SK-N-SH treated with all-trans-retinoic acid at 6 μM for 48 hours (cell line): ENCODE data around the gene PARVB.

Experiments used
- ISL1 ChIP-seq: fragments of 250-450 bp; sonication (Bioruptor Pico); IDR thresholded peaks from 2 replicates; pipeline ENCODE4 v2.1.2; 2022; ENCODE audit warnings: mild to moderate bottlenecking, moderate library complexity
- OSR1 ChIP-seq: fragments of 250-450 bp; sonication (Bioruptor Pico); IDR thresholded peaks from 2 replicates; pipeline ENCODE4 v1.8.0; 2022; ENCODE audit warnings: moderate library complexity, mild to moderate bottlenecking, inconsistent platforms
- PATZ1 ChIP-seq: fragments of 250-450 bp; sonication (Bioruptor Pico); IDR thresholded peaks from 2 replicates; pipeline ENCODE4 v1.8.0; 2020; ENCODE audit warnings: mild to moderate bottlenecking, moderate library complexity, borderline replicate concordance
- POU6F1 ChIP-seq: fragments of 250-450 bp; sonication (Bioruptor Pico); IDR thresholded peaks from 2 replicates; pipeline ENCODE4 v1.8.0; 2021; ENCODE audit warnings: low read depth, mild to moderate bottlenecking, moderate library complexity, borderline replicate concordance
- PPARA ChIP-seq: fragments of 250-450 bp; sonication (Bioruptor Pico); IDR thresholded peaks from 2 replicates; pipeline ENCODE4 v1.5.0; 2020; ENCODE audit warnings: mild to moderate bottlenecking, borderline replicate concordance
- RARB ChIP-seq: fragments of 250-450 bp; sonication (Bioruptor Pico); IDR thresholded peaks from 2 replicates; pipeline ENCODE4 v1.8.0; 2021; ENCODE audit warnings: mild to moderate bottlenecking, moderate library complexity
- TOX ChIP-seq: fragments of 250-450 bp; sonication (Bioruptor Pico); IDR thresholded peaks from 2 replicates; pipeline ENCODE4 v1.8.0; 2021; ENCODE audit warnings: mild to moderate bottlenecking, moderate library complexity, borderline replicate concordance
- ZFP3 ChIP-seq: fragments of 250-450 bp; sonication (Bioruptor Pico); IDR thresholded peaks from 2 replicates; pipeline ENCODE4 v1.5.0; 2020; ENCODE audit warnings: mild to moderate bottlenecking, moderate library complexity

DNA sequence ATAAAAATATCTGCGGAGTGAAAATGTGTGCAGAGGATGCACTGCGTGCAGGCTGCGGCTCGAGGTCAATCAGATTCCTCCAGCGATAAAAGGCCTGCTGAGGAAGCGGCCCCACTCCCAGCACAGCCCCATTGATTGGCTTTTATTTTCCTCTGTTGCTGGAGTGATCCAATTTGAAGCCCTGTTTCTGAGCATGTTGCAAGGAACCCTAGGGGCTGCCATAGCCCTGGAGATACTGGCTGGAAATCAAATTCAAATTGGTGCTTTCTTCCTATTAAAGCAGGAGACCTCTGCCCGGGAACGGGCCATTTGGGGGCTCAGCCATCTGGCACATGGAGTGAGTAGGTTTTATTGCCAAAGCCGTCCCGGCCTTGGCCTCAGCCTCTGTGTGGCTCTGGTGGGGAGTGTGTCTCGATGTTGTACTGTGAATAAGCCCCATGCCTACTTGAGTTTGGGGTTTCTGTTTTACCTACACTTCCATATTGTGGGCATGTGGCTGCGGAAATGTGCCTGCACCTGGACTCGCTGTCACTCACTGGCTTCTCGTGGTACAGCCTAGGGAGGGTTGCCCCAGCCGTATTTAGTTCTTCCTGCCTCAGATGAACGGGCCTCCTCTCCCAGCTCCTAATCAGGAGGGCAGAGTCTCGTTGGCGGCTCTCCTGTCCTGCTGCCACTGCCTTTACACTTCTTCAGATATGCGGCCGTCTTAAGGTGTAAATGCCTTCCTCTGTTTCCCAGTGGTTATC is 25.6 kb downstream of the PARVB start:
- no peak for TF ChIP-seq PPARA
- TF ChIP-seq OSR1 (CRISPR knock-in tag): no peak
- no peak for TF ChIP-seq ISL1 (CRISPR knock-in tag)
- no peak for TF ChIP-seq RARB (CRISPR knock-in tag)
- no peak for TF ChIP-seq POU6F1 (CRISPR knock-in tag)
- no peak for TF ChIP-seq TOX
- TF ChIP-seq PATZ1 (CRISPR knock-in tag): no peak
- no peak for TF ChIP-seq ZFP3 (CRISPR knock-in tag)
